HG03135 (cell line): ENCODE measurements around the gene FAM117A.
"Not testable (repeated sequence)": the region's sequence is repeated elsewhere in the genome, so short reads cannot be mapped to it uniquely, and the experiment has no call there.

Experiments used
- ATAC-seq: cut with Tn5 transposase; IDR thresholded peaks from one replicate; pipeline ENCODE4 v1.9.1; 2021; ENCODE audit warnings: mild to moderate bottlenecking, moderate library complexity; ENCODE audit not compliant: unreplicated experiment

The FAM117A gene

GRCh38 chr17:49741692-49742076, 22.2 kb downstream of the FAM117A start:
- no peak for ATAC-seq

GRCh38 chr17:49741009-49741691, 22.8 kb downstream of the FAM117A start:
- ATAC-seq = no peak

GRCh38 chr17:49739641-49740271, 24.2 kb downstream of the FAM117A start:
- ATAC-seq = peak; percentile 55

- no peak for ATAC-seq
These were observed 25.3 kb downstream of the FAM117A start for GRCh38 chr17:49738456-49739163.

GRCh38 chr17:49734515-49735490, 29.1 kb downstream of the FAM117A start:
- ATAC-seq = no peak

- no peak for ATAC-seq
These were observed 32.5 kb downstream of the FAM117A start for GRCh38 chr17:49731435-49731831.

GRCh38 chr17:49730785-49731434, 33.0 kb downstream of the FAM117A start:
- no peak for ATAC-seq

GRCh38 chr17:49730078-49730784, 33.7 kb downstream of the FAM117A start:
- ATAC-seq = no peak

GRCh38 chr17:49729069-49729468, 34.9 kb downstream of the FAM117A start:
- ATAC-seq = no peak

GRCh38 chr17:49728425-49728824, 35.5 kb downstream of the FAM117A start:
- ATAC-seq = no peak

- no peak for ATAC-seq
These were observed 36.6 kb downstream of the FAM117A start for GRCh38 chr17:49727380-49727779.

GRCh38 chr17:49725452-49726130, 38.3 kb downstream of the FAM117A start:
- ATAC-seq = no peak

GRCh38 chr17:49724552-49724951, 39.4 kb downstream of the FAM117A start:
- not testable (repeated sequence) for ATAC-seq

GRCh38 chr17:49723423-49723822, 40.5 kb downstream of the FAM117A start:
- ATAC-seq = no peak

GRCh38 chr17:49722066-49722465, 41.9 kb downstream of the FAM117A start:
- ATAC-seq = no peak

GRCh38 chr17:49717371-49717861, 46.5 kb downstream of the FAM117A start:
- ATAC-seq = no peak

- ATAC-seq = no peak
These were observed 47.1 kb downstream of the FAM117A start for GRCh38 chr17:49716668-49717364.

GRCh38 chr17:49715717-49716279, 48.1 kb downstream of the FAM117A start:
- no peak for ATAC-seq
